GM12865 (cell line): ENCODE data around the gene DGCR2.
"Not testable (repeated sequence)": the region's sequence is repeated elsewhere in the genome, so short reads cannot be mapped to it uniquely, and the experiment has no call there.

Source experiments
- DNase-seq: peaks from one replicate; pipeline ENCODE4 v3.0.0; 2010; ENCODE audit warnings: low read depth
- H3K4me3 ChIP-seq: 2 replicates; pipeline ENCODE4 v1.5.1; 2011; ENCODE audit warnings: mild to moderate bottlenecking, low read depth, low read length, control low read depth
- CTCF ChIP-seq: IDR thresholded peaks from 2 replicates; pipeline ENCODE4 v1.5.1; 2011; ENCODE audit warnings: low read length, control low read depth, low read depth, inconsistent platforms; ENCODE audit not compliant: insufficient read depth; ENCODE audit errors: missing control alignments

Gene DGCR2

GRCh38 chr22:19003508-19003907 lies 118.7 kb downstream of the DGCR2 start:
- TF ChIP-seq CTCF = no peak
- H3K4me3 ChIP-seq = no peak overlapping the region
- DNase-seq = no peak

- no peak overlapping the region for H3K4me3 ChIP-seq
- no peak for DNase-seq
Measured at GRCh38 chr22:19002684-19003038, 119.6 kb downstream of the DGCR2 start.

GRCh38 chr22:19001204-19001603 lies 121.0 kb downstream of the DGCR2 start:
- no peak for TF ChIP-seq CTCF
- H3K4me3 ChIP-seq = no peak overlapping the region
- no peak for DNase-seq

More at GRCh38 chr22:19002684-19003038, 119.6 kb downstream of the DGCR2 start:
- TF ChIP-seq CTCF = no peak

GRCh38 chr22:19000106-19000505 lies 122.1 kb downstream of the DGCR2 start:
- not testable (repeated sequence) for DNase-seq, H3K4me3 ChIP-seq

GRCh38 chr22:18999416-18999815 lies 122.8 kb downstream of the DGCR2 start:
- no peak for TF ChIP-seq CTCF
- no peak overlapping the region for H3K4me3 ChIP-seq

GRCh38 chr22:18999008-18999407 lies 123.2 kb downstream of the DGCR2 start:
- H3K4me3 ChIP-seq = no peak overlapping the region
- no peak for DNase-seq
- TF ChIP-seq CTCF = peak; percentile 10

More at GRCh38 chr22:18999416-18999815, 122.8 kb downstream of the DGCR2 start:
- DNase-seq = no peak

- TF ChIP-seq CTCF = no peak
- H3K4me3 ChIP-seq = no peak overlapping the region
- DNase-seq = no peak
Measured at GRCh38 chr22:18997925-18998315, 124.3 kb downstream of the DGCR2 start.
